Loucy (cell line): ENCODE results near the gene FABP1.

Experiments used
- H2AFZ ChIP-seq: fragments of 200-600 bp; sonication (generic); 2 replicates; pipeline ENCODE4 v1.6.0; 2016; ENCODE audit warnings: antibody characterized with exemption, mild to moderate bottlenecking, low read length, moderate library complexity
- H3F3A ChIP-seq: fragments of 200-600 bp; 2 replicates; pipeline ENCODE4 v1.6.0; 2016; ENCODE audit warnings: antibody characterized with exemption, low read depth, mild to moderate bottlenecking
- H3K27me3 ChIP-seq: fragments of 200-600 bp; sonication (generic); 2 replicates; pipeline ENCODE4 v1.6.1; 2014; ENCODE audit warnings: low read length, mild to moderate bottlenecking; ENCODE audit not compliant: insufficient read depth, poor library complexity, severe bottlenecking
- H3K36me3 ChIP-seq: fragments of 200-600 bp; sonication (generic); 2 replicates; pipeline ENCODE4 v1.6.1; 2016; ENCODE audit warnings: low read length; ENCODE audit not compliant: insufficient read depth
- H3K4me1 ChIP-seq: fragments of 200-600 bp; sonication (generic); 2 replicates; pipeline ENCODE4 v1.5.1; 2014; ENCODE audit warnings: low read length, mild to moderate bottlenecking; ENCODE audit not compliant: insufficient read depth, poor library complexity, severe bottlenecking
- H3K4me2 ChIP-seq: fragments of 200-600 bp; sonication (generic); 2 replicates; pipeline ENCODE4 v1.6.0; 2014; ENCODE audit warnings: antibody characterized with exemption, low read length, low read depth, mild to moderate bottlenecking; ENCODE audit not compliant: poor library complexity, severe bottlenecking
- H3K4me3 ChIP-seq: fragments of 200-600 bp; sonication (generic); 2 replicates; pipeline ENCODE4 v1.5.1; 2014; ENCODE audit warnings: low read length, mild to moderate bottlenecking, mixed read lengths; ENCODE audit not compliant: poor library complexity, severe bottlenecking
- H3K79me2 ChIP-seq: fragments of 200-600 bp; sonication (generic); 2 replicates; pipeline ENCODE4 v1.6.1; 2014; ENCODE audit warnings: low read length; ENCODE audit not compliant: insufficient read depth
- H3K9ac ChIP-seq: fragments of 200-600 bp; sonication (generic); 2 replicates; pipeline ENCODE4 v1.6.0; 2014; ENCODE audit warnings: mild to moderate bottlenecking, low read depth, low read length, moderate library complexity; ENCODE audit not compliant: poor library complexity, severe bottlenecking
- H3K9me2 ChIP-seq: fragments of 200-600 bp; sonication (generic); replicated peaks from 2 replicates; pipeline ENCODE4 v1.6.1; 2016; ENCODE audit warnings: low read depth, low read length, mixed read lengths
- H3K9me3 ChIP-seq: fragments of 200-600 bp; sonication (generic); 2 replicates; pipeline ENCODE4 v1.6.1; 2014; ENCODE audit warnings: mild to moderate bottlenecking, antibody characterized with exemption, low read length, low read depth; ENCODE audit not compliant: insufficient read depth
- H4K20me1 ChIP-seq: fragments of 200-600 bp; sonication (generic); 2 replicates; pipeline ENCODE4 v1.6.0; 2014; ENCODE audit warnings: antibody characterized with exemption, low read length, mild to moderate bottlenecking; ENCODE audit not compliant: insufficient read depth, poor library complexity, severe bottlenecking
- EZH2phosphoT487 ChIP-seq: fragments of 200-600 bp; IDR thresholded peaks from 2 replicates; pipeline ENCODE4 v1.6.1; 2018; ENCODE audit warnings: antibody characterized with exemption, mild to moderate bottlenecking, moderate library complexity, borderline replicate concordance
- TF ChIP-seq, protein P1 (sequence below): fragments of 200-600 bp; sonication (generic); conservative IDR thresholded peaks from 2 replicates; pipeline ENCODE4 v1.5.1; 2014; ENCODE audit warnings: mild to moderate bottlenecking, antibody characterized with exemption, low read length

The FABP1 gene

DNA sequence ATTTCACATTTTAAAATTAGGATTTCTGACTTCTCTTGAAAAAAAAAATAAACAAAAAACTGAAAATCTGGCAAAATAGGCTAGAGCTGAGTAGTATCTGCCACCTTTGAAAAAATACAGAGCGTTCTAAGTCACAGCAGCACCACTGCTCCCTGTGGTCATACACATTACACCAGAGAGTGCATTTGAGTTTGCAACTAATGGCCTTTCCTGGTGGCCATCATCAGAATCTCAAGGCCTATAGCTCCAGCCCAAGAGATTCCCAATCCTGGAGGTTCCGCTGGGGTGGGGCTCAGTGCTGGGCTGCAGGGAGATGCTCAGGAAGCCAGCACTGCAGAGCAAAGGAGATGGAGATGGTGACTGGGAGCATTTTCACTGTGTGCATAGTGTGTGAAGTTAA is 42.8 kb downstream of the FABP1 start:
- H3K4me2 ChIP-seq = no peak overlapping the region
- no peaks in the 10 kb centered on the region for H4K20me1 ChIP-seq
- no peaks in the 10 kb centered on the region for H3K4me1 ChIP-seq
- H3K9ac ChIP-seq = no peak overlapping the region
- no peak overlapping the region for H2AFZ ChIP-seq
- no peaks in the 10 kb centered on the region for H3K27me3 ChIP-seq
- H3K4me3 ChIP-seq = no peak overlapping the region
- no peaks in the 10 kb centered on the region for H3K79me2 ChIP-seq
- TF ChIP-seq, protein P1, sequence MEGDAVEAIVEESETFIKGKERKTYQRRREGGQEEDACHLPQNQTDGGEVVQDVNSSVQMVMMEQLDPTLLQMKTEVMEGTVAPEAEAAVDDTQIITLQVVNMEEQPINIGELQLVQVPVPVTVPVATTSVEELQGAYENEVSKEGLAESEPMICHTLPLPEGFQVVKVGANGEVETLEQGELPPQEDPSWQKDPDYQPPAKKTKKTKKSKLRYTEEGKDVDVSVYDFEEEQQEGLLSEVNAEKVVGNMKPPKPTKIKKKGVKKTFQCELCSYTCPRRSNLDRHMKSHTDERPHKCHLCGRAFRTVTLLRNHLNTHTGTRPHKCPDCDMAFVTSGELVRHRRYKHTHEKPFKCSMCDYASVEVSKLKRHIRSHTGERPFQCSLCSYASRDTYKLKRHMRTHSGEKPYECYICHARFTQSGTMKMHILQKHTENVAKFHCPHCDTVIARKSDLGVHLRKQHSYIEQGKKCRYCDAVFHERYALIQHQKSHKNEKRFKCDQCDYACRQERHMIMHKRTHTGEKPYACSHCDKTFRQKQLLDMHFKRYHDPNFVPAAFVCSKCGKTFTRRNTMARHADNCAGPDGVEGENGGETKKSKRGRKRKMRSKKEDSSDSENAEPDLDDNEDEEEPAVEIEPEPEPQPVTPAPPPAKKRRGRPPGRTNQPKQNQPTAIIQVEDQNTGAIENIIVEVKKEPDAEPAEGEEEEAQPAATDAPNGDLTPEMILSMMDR = no peak
- TF ChIP-seq EZH2phosphoT487 = no peak
- no peaks in the 10 kb centered on the region for H3K36me3 ChIP-seq
- no peaks in the 10 kb centered on the region for H3K9me3 ChIP-seq
- no peaks in the 10 kb centered on the region for H3K9me2 ChIP-seq
- no peaks in the 10 kb centered on the region for H3F3A ChIP-seq

DNA sequence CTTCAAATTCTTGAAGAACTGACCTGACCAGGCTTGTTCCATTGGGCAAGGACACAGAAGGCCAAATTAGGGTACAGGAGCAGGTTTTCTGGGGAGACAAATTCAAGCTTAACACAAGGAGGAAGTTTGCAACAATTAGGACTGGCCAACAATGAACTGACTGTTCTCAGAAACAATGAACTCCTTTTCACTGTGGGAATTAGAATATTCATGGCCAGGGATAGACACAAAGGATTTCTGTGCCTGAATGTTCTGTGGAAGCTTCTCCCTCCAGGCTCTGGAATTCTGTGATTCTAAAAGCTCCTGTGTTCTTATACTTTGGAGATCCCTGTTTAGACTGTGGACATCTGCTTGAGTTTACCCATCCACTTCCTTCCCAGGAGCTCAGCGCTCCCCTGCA is 45.1 kb downstream of the FABP1 start:
- Histone ChIP-seq H3K4me2 (no peak overlapping the region), H3K4me1 (no peaks in the 10 kb centered on the region), H3K79me2 (no peaks in the 10 kb centered on the region), H3K4me3 (no peak overlapping the region), H3K9me3 (no peaks in the 10 kb centered on the region), H3K36me3 (no peaks in the 10 kb centered on the region), H3K9ac (no peak overlapping the region), H2AFZ (no peak overlapping the region), H4K20me1 (no peaks in the 10 kb centered on the region), H3K9me2 (no peaks in the 10 kb centered on the region), H3F3A (no peaks in the 10 kb centered on the region), H3K27me3 (no peaks in the 10 kb centered on the region)
- no peak for TF ChIP-seq EZH2phosphoT487
- TF ChIP-seq, protein P1 = no peak

DNA sequence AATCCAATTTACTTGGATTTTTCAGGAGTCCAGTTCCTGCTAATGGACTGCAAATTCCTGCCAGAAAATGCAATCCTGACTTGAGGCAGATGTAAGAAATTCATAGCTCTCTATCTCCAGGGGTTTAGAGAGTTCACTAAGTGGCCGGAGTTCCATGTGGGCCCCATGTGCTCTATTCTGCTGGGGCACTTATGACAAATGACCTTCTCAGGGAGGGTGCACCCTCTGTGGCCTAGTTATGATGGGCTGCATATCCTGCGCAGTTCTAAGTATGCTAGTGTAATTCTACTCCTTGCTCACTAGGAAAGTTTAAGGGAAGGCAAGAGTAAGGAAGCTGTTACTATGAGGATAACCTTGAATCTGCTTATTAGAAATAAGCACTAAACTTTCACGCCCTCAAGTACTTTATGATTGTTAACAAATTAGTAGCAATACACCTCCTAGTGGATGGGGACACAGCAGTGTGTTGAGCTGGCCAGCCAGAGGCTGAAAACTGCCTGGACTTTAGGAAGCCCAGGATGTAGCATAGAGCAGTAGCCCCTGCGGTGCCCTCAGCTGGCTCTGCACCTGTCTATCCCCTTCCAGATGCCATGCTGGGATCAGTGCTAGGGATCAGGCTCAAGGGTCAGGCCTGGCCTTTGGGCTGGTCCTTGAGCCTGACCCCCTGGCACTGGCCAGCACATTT is 45.8 kb downstream of the FABP1 start:
- Histone ChIP-seq H3K4me1 (no peaks in the 10 kb centered on the region), H3K4me2 (no peak overlapping the region), H2AFZ (no peak overlapping the region)

More for the DNA sequence above, 45.8 kb downstream of the FABP1 start:
- H3K9ac ChIP-seq = no peak overlapping the region
- H3K27me3 ChIP-seq = no peaks in the 10 kb centered on the region
- no peaks in the 10 kb centered on the region for H3K9me3 ChIP-seq
- no peaks in the 10 kb centered on the region for H3F3A ChIP-seq
- TF ChIP-seq, protein P1 = no peak
- no peak for TF ChIP-seq EZH2phosphoT487
- H4K20me1 ChIP-seq = no peaks in the 10 kb centered on the region
- H3K9me2 ChIP-seq = no peaks in the 10 kb centered on the region
- no peaks in the 10 kb centered on the region for H3K79me2 ChIP-seq
- H3K36me3 ChIP-seq = no peaks in the 10 kb centered on the region
- H3K4me3 ChIP-seq = no peak overlapping the region
